Stomach (tissue), 19 donors: ENCODE results near the gene SH3BGRL2. TPM values are rescaled to one million over a fixed set of nuclear protein-coding genes. Genes with fewer than 3 reads are reported as not detected.

Experiments used
- DNase-seq, 2 donors: peaks; one replicate each; pipeline versions ENCODE4 v3.0.0 to v3.0.0-alpha.2; 2013 to 2019
- H3K27ac ChIP-seq, 5 donors: fragments of 200-600 bp in 4 of 5; sonication (generic) in 4 of 5; one replicate each; pipeline ENCODE4 v1.5.1; 2013 to 2019; ENCODE audit warnings: mild to moderate bottlenecking in 1 of 5, moderate library complexity in 1 of 5
- H3K27me3 ChIP-seq, 3 donors: fragments of 200-600 bp; sonication (generic); one replicate each; pipeline ENCODE4 v1.5.1; 2017 to 2019; ENCODE audit warnings: mixed run types in 1 of 3
- H3K36me3 ChIP-seq, 4 donors: fragments of 200-600 bp; sonication (generic); 1 replicate in 3 of 4; 2 replicates in 1 of 4; pipeline ENCODE4 v1.5.1; 2016 to 2019
- H3K4me1 ChIP-seq, 4 donors: fragments of 200-600 bp; sonication (generic); one replicate each; pipeline ENCODE4 v1.5.1; 2016 to 2019
- H3K4me3 ChIP-seq, 4 donors: fragments of 200-600 bp; sonication (generic) in 3 of 4; one replicate each; pipeline ENCODE4 v1.5.1; 2016 to 2019; ENCODE audit warnings: mild to moderate bottlenecking in 1 of 4
- H3K9me3 ChIP-seq, 4 donors: fragments of 200-600 bp; sonication (generic); one replicate each; pipeline ENCODE4 v1.5.1; 2016 to 2019
- CTCF ChIP-seq, 7 experiments: fragments of 450-650 bp in 4 of 7; fragments of 200-600 bp in 3 of 7; sonication (generic) in 3 of 7; IDR thresholded peaks; one replicate each; pipeline ENCODE4 v1.5.1; 2016 to 2019; ENCODE audit warnings: antibody characterized with exemption in 7 of 7, control low read depth in 2 of 7, mild to moderate bottlenecking in 1 of 7
- EP300 ChIP-seq: sonication (generic); formaldehyde crosslinking; IDR thresholded peaks from one replicate; pipeline ENCODE4 v1.6.1; 2017; ENCODE audit warnings: antibody characterized with exemption
- POLR2A ChIP-seq, 4 donors: fragments of 450-650 bp; IDR thresholded peaks; one replicate each; pipeline ENCODE4 v1.6.1; 2016; ENCODE audit warnings: antibody characterized with exemption in 4 of 4, control low read depth in 2 of 4, mild to moderate bottlenecking in 1 of 4, moderate library complexity in 1 of 4
- POLR2AphosphoS5 ChIP-seq, 3 donors: sonication (generic); formaldehyde crosslinking; IDR thresholded peaks; one replicate each; pipeline ENCODE4 v1.6.1; 2016; ENCODE audit warnings: antibody characterized with exemption in 3 of 3
- WGBS, 5 donors: extraction: QIAGEN DNeasy Blood & Tissue Kit in 3 of 5; methylation state at CpG; one replicate each; pipeline versions ENCODE4 v1.1.5 to v1.1.7; 2013 to 2018; 5-methylcytosine and 5-hydroxymethylcytosine counted together
- intact Hi-C: fragments of 100-400 bp; cut with DNase I; formaldehyde crosslinking; loops from one replicate; pipeline ENCODE4 v1.15.1; 2023; ENCODE audit warnings: low total_unique reads
- long read RNA-seq, 10 donors: transcript quantifications; one replicate each; lab custom pipeline, GENCODE V29; 2026
- polyA plus RNA-seq, 3 donors: library from polyadenylated mRNA; stranded (reverse); fragments of 200-250 nt; gene quantifications; one replicate each; pipeline ENCODE4 v1.2.3, GENCODE V29; 2013
- total RNA-seq, 5 donors: library from RNA; depleted of rRNA; stranded (reverse); fragments of >200 nt; gene quantifications; one replicate each; pipeline versions ENCODE4 v1.1.0 to v1.2.3, GENCODE V29; 2014 to 2016
- donor health status: healthy with polysubstance abuse.
- donor health status: Bipolar disorder and iron deficiency.
- donor health status: healthy.

Gene SH3BGRL2
- total RNA-seq = 100 to 1,000 TPM in 1 of 5 donors, 10 to 100 TPM in 4; 25.1 to 225 (median 39.4) TPM
- polyA plus RNA-seq = 10 to 100 TPM; 14.8 to 74.5 (median 25.2) TPM
- long read RNA-seq, donor 1, full-length matches to known transcripts = 8 of 8 reads
- long read RNA-seq, donor 1, partial matches to known transcripts = 0 of 8 reads
- long read RNA-seq, donor 1, other reads (novel, unspliced or antisense) = 0 of 8 reads
- long read RNA-seq, donor 2, full-length matches to known transcripts = 4 of 4 reads
- long read RNA-seq, donor 2, partial matches to known transcripts = 0 of 4 reads
- long read RNA-seq, donor 2, other reads (novel, unspliced or antisense) = 0 of 4 reads
- long read RNA-seq, donor 3, full-length matches to known transcripts = 12 of 17 reads
- long read RNA-seq, donor 3, partial matches to known transcripts = 5 of 17 reads
- long read RNA-seq, donor 3, other reads (novel, unspliced or antisense) = 0 of 17 reads
- long read RNA-seq, donor 4, full-length matches to known transcripts = 2 of 2 reads
- long read RNA-seq, donor 4, partial matches to known transcripts = 0 of 2 reads
- long read RNA-seq, donor 4, other reads (novel, unspliced or antisense) = 0 of 2 reads
- long read RNA-seq, donor 5, full-length matches to known transcripts = 15 of 23 reads
- long read RNA-seq, donor 5, partial matches to known transcripts = 8 of 23 reads
- long read RNA-seq, donor 5, other reads (novel, unspliced or antisense) = 0 of 23 reads
- long read RNA-seq, donor 6, full-length matches to known transcripts = 50 of 50 reads
- long read RNA-seq, donor 6, partial matches to known transcripts = 0 of 50 reads
- long read RNA-seq, donor 6, other reads (novel, unspliced or antisense) = 0 of 50 reads
- long read RNA-seq, donor 7, full-length matches to known transcripts = 30 of 45 reads
- long read RNA-seq, donor 7, partial matches to known transcripts = 15 of 45 reads
- long read RNA-seq, donor 7, other reads (novel, unspliced or antisense) = 0 of 45 reads
- long read RNA-seq, donor 8, full-length matches to known transcripts = 17 of 24 reads
- long read RNA-seq, donor 8, partial matches to known transcripts = 7 of 24 reads
- long read RNA-seq, donor 8, other reads (novel, unspliced or antisense) = 0 of 24 reads
- long read RNA-seq, donor 9, full-length matches to known transcripts = 6 of 11 reads
- long read RNA-seq, donor 9, partial matches to known transcripts = 5 of 11 reads
- long read RNA-seq, donor 9, other reads (novel, unspliced or antisense) = 0 of 11 reads
- long read RNA-seq, donor 10, full-length matches to known transcripts = 7 of 7 reads
- long read RNA-seq, donor 10, partial matches to known transcripts = 0 of 7 reads
- long read RNA-seq, donor 10, other reads (novel, unspliced or antisense) = 0 of 7 reads

GRCh38 chr6:79630883-79631692, at the start of gene SH3BGRL2:
TSS of gene SH3BGRL2 (plus strand) at chr6:79631329. CDS start at chr6:79631462, 133 bp downstream.
- TF ChIP-seq POLR2AphosphoS5 (IDR thresholded peaks at IDR 0.05) (peak in 2 of 3 donors; percentile 82 to 87), POLR2A (IDR thresholded peaks at IDR 0.05) (no peak)
- peak; percentile 94 to 95 for DNase-seq
- Histone ChIP-seq H3K36me3 (no peaks in the 10 kb centered on the region), H3K9me3 (no peaks in the 10 kb centered on the region), H3K27ac (peak within 1 kb of the TSS; percentile 85 to 97 (median 89)), H3K4me3 (peak within 1 kb of the TSS; percentile 62 to 80 (median 72)), H3K4me1 (peaks cover 0 to 48% (median 32%) of the 10 kb centered on the region in 4 donors), H3K27me3 (peaks cover 0 to 15% (median 0%) of the 10 kb centered on the region in 3 donors)
- intact Hi-C loops = no loop called here
- 0 to 3% (median 1%) methylated on average over 34 to 70 of the region's 72 CpGs for WGBS, 5 donors

- 69 to 83% (median 78%) methylated on average over 2 of the region's 2 CpGs for WGBS, 5 donors
- Histone ChIP-seq H3K27me3 (no peaks in the 10 kb centered on the region), H3K4me1 (no peaks in the 10 kb centered on the region), H3K9me3 (peaks cover 0 to 5% (median 0%) of the 10 kb centered on the region in 4 donors), H3K27ac (no peak overlapping the region), H3K36me3 (no peaks in the 10 kb centered on the region), H3K4me3 (no peak overlapping the region)
- TF ChIP-seq POLR2AphosphoS5 (IDR thresholded peaks at IDR 0.05) = no peak
- no peak for TF ChIP-seq EP300
- no peak for TF ChIP-seq CTCF (IDR thresholded peaks at IDR 0.05)
- no peak for TF ChIP-seq POLR2A (IDR thresholded peaks at IDR 0.05)
- DNase-seq = no peak
- intact Hi-C loops = no loop called here
These were observed 46.8 kb upstream of the SH3BGRL2 start for GRCh38 chr6:79584332-79584731.

GRCh38 chr6:79586548-79586947, 44.6 kb upstream of the SH3BGRL2 start:
- Histone ChIP-seq H3K9me3 (no peaks in the 10 kb centered on the region), H3K27me3 (no peaks in the 10 kb centered on the region), H3K4me3 (no peak overlapping the region), H3K27ac (no peak overlapping the region), H3K4me1 (no peaks in the 10 kb centered on the region), H3K36me3 (no peaks in the 10 kb centered on the region)
- TF ChIP-seq EP300 = no peak
- TF ChIP-seq POLR2AphosphoS5 (IDR thresholded peaks at IDR 0.05) = no peak
- peak in 3 of 7 experiments; percentile 26 to 36 (median 33) for TF ChIP-seq CTCF (IDR thresholded peaks at IDR 0.05)
- TF ChIP-seq POLR2A (IDR thresholded peaks at IDR 0.05) = no peak
- DNase-seq = peak in 1 of 2 donors; percentile 25
- intact Hi-C loops = no loop called here

- Histone ChIP-seq H3K27me3 (no peaks in the 10 kb centered on the region), H3K4me3 (no peak overlapping the region), H3K9me3 (no peaks in the 10 kb centered on the region), H3K36me3 (no peaks in the 10 kb centered on the region), H3K27ac (no peak overlapping the region), H3K4me1 (no peaks in the 10 kb centered on the region)
- DNase-seq = no peak
- intact Hi-C loops = no loop called here
- 77 to 90% (median 80%) methylated on average over 7 of the region's 7 CpGs for WGBS, 5 donors
- TF ChIP-seq POLR2A (IDR thresholded peaks at IDR 0.05) (no peak), EP300 (no peak), CTCF (IDR thresholded peaks at IDR 0.05) (no peak), POLR2AphosphoS5 (IDR thresholded peaks at IDR 0.05) (no peak)
These were observed 41.4 kb upstream of the SH3BGRL2 start for GRCh38 chr6:79589701-79590100.
